GM23338 (cell line): ENCODE data around the gene POLA1. TPM values are rescaled to one million over a fixed set of nuclear protein-coding genes. Genes with fewer than 3 reads are reported as not detected.

Experiments
- ATAC-seq: fragments of 200-7000 bp; cut with Tn5 transposase; 3 replicates; pipeline ENCODE4 v1.9.1; 2020
- DNase-seq: peaks from one replicate; pipeline ENCODE4 v3.0.0-alpha.2; 2015; ENCODE audit warnings: low spot score
- H2AFZ ChIP-seq: fragments of 200-600 bp; sonication (generic); 2 replicates; pipeline ENCODE4 v1.8.0; 2016; ENCODE audit warnings: antibody characterized with exemption, mild to moderate bottlenecking, moderate library complexity
- H3F3A ChIP-seq: fragments of 200-600 bp; sonication (generic); replicated peaks from 2 replicates; pipeline ENCODE4 v1.8.0; 2017; ENCODE audit warnings: antibody characterized with exemption, mixed run types, low read depth
- H3K27ac ChIP-seq: fragments of 200-600 bp; sonication (generic); 2 replicates; pipeline ENCODE4 v1.6.1; 2016; ENCODE audit warnings: low read depth
- H3K27me3 ChIP-seq: fragments of 200-600 bp; sonication (generic); 2 replicates; pipeline ENCODE4 v1.8.0; 2016; ENCODE audit warnings: mild to moderate bottlenecking, mixed run types, moderate library complexity; ENCODE audit not compliant: insufficient read depth
- H3K36me3 ChIP-seq: fragments of 200-600 bp; sonication (generic); 2 replicates; pipeline ENCODE4 v1.8.0; 2016; ENCODE audit warnings: mild to moderate bottlenecking; ENCODE audit not compliant: insufficient read depth
- H3K4me1 ChIP-seq: fragments of 200-600 bp; sonication (generic); 2 replicates; pipeline ENCODE4 v1.8.0; 2016; ENCODE audit warnings: mild to moderate bottlenecking, moderate library complexity; ENCODE audit not compliant: insufficient read depth
- H3K4me2 ChIP-seq: fragments of 200-600 bp; sonication (generic); 2 replicates; pipeline ENCODE4 v1.7.1; 2017; ENCODE audit warnings: mixed run types
- H3K4me3 ChIP-seq: fragments of 200-600 bp; sonication (generic); 2 replicates; pipeline ENCODE4 v1.6.1; 2016; ENCODE audit warnings: mixed run types
- H3K79me2 ChIP-seq: fragments of 200-600 bp; sonication (generic); replicated peaks from 2 replicates; pipeline ENCODE4 v1.8.0; 2017; ENCODE audit warnings: mild to moderate bottlenecking; ENCODE audit not compliant: insufficient read depth
- H3K9me2 ChIP-seq: fragments of 200-600 bp; sonication (generic); 2 replicates; pipeline ENCODE4 v1.8.0; 2017; ENCODE audit not compliant: insufficient read depth
- H4K20me1 ChIP-seq: fragments of 200-600 bp; sonication (generic); replicated peaks from 2 replicates; pipeline ENCODE4 v1.8.0; 2017; ENCODE audit warnings: mild to moderate bottlenecking; ENCODE audit not compliant: insufficient read depth
- H3K27ac Mint-ChIP-seq: 2 replicates; pipeline ENCODE4 v1.8.0; 2020; ENCODE audit warnings: inconsistent platforms, mild to moderate bottlenecking, moderate library complexity, mixed read lengths
- H3K27me3 Mint-ChIP-seq: 3 replicates; pipeline ENCODE4 v1.8.0; 2022; ENCODE audit warnings: low read depth, mild to moderate bottlenecking, moderate library complexity, mixed read lengths, inconsistent platforms; ENCODE audit not compliant: insufficient read depth, poor library complexity
- H3K36me3 Mint-ChIP-seq: 3 replicates; pipeline ENCODE4 v1.8.0; 2021; ENCODE audit warnings: low read depth, mild to moderate bottlenecking, inconsistent platforms, moderate library complexity, mixed read lengths
- H3K4me1 Mint-ChIP-seq: 3 replicates; pipeline ENCODE4 v1.8.0; 2020; ENCODE audit warnings: mild to moderate bottlenecking, inconsistent platforms, mixed read lengths
- H3K4me3 Mint-ChIP-seq: 3 replicates; pipeline ENCODE4 v1.8.0; 2021; ENCODE audit warnings: moderate library complexity, mild to moderate bottlenecking, inconsistent platforms, mixed read lengths
- H3K9me3 Mint-ChIP-seq: 3 replicates; pipeline ENCODE4 v1.8.0; 2020; ENCODE audit warnings: moderate library complexity, mild to moderate bottlenecking, inconsistent platforms, mixed read lengths
- CREB1 ChIP-seq: fragments of 250-450 bp; sonication (Bioruptor Pico); IDR thresholded peaks from 2 replicates; pipeline ENCODE4 v1.5.0; 2020; ENCODE audit warnings: low read depth, mild to moderate bottlenecking, moderate library complexity
- ETS1 ChIP-seq: IDR thresholded peaks from 2 replicates; pipeline ENCODE4 v1.6.1; 2016; ENCODE audit warnings: antibody characterized with exemption
- EZH2phosphoT487 ChIP-seq: fragments of 200-600 bp; sonication (generic); IDR thresholded peaks from one replicate; pipeline ENCODE4 v1.8.1; 2018; ENCODE audit warnings: antibody characterized with exemption; ENCODE audit not compliant: unreplicated experiment
- JUNB ChIP-seq: IDR thresholded peaks from one replicate; pipeline ENCODE4 v1.6.1; 2016; ENCODE audit warnings: antibody characterized with exemption; ENCODE audit not compliant: unreplicated experiment
- NANOG ChIP-seq: IDR thresholded peaks from 2 replicates; pipeline ENCODE4 v1.6.1; 2016; ENCODE audit warnings: antibody characterized with exemption, borderline replicate concordance
- POLR2AphosphoS5 ChIP-seq: IDR thresholded peaks from 2 replicates; pipeline ENCODE4 v1.6.1; 2016; ENCODE audit warnings: antibody characterized with exemption, low read depth
- REST ChIP-seq: IDR thresholded peaks from one replicate; pipeline ENCODE4 v1.6.1; 2018; ENCODE audit warnings: antibody characterized with exemption; ENCODE audit not compliant: unreplicated experiment
- STAT1 ChIP-seq: IDR thresholded peaks from one replicate; pipeline ENCODE4 v1.6.1; 2016; ENCODE audit warnings: antibody characterized with exemption; ENCODE audit not compliant: unreplicated experiment
- ZNF331 ChIP-seq: fragments of 250-450 bp; sonication (Bioruptor Pico); IDR thresholded peaks from 2 replicates; pipeline ENCODE4 v1.5.0; 2020; ENCODE audit warnings: low read depth, mild to moderate bottlenecking, moderate library complexity
- ZNF462 ChIP-seq: fragments of 250-450 bp; sonication (Bioruptor Pico); IDR thresholded peaks from 2 replicates; pipeline ENCODE4 v1.5.0; 2020; ENCODE audit warnings: mild to moderate bottlenecking, moderate library complexity
- polyA plus RNA-seq: library from polyadenylated mRNA; unstranded; fragments of >200 nt; fragmentation: Nextera tagmentation; extraction: Ambion mirVana; gene quantifications from 2 replicates; pipeline ENCODE4 v1.2.1, GENCODE V29; 2016
- total RNA-seq: library from RNA; depleted of rRNA; stranded (reverse); fragments of >200 nt; shearing (Covaris generic); gene quantifications from 2 replicates; pipeline ENCODE4 v1.2.3, GENCODE V29; 2014

POLA1 gene
- total and polyA plus RNA-seq, 2 experiments from 2014 or later = 12.6 to 36.6 TPM

- H3F3A ChIP-seq = 0 out of 2 replicates have a peak, but pooled peaks cover 5% of the 10 kb centered on the region
- no peak overlapping the region for H3K27ac Mint-ChIP-seq
- H3K9me2 ChIP-seq = no peaks in the 10 kb centered on the region
- H3K27me3 Mint-ChIP-seq = peaks cover 75% of the 10 kb centered on the region
- no peaks in the 10 kb centered on the region; the same call in 2 of the 3 replicates for H3K9me3 Mint-ChIP-seq
- H3K36me3 Mint-ChIP-seq = no peaks in the 10 kb centered on the region; the same call in 2 of the 3 replicates
- no peaks in the 10 kb centered on the region for H3K79me2 ChIP-seq
- ATAC-seq (peak; percentile 8; the same call in 2 of the 3 replicates), DNase-seq (peak; percentile 67)
- peaks cover 50% of the 10 kb centered on the region for H3K4me1 ChIP-seq
- no peak overlapping the region for H2AFZ ChIP-seq
- peak overlapping the region; percentile 76 for H3K4me3 Mint-ChIP-seq
- H3K27me3 ChIP-seq = peaks cover 94% of the 10 kb centered on the region
- no peaks in the 10 kb centered on the region for H3K36me3 ChIP-seq
- peak overlapping the region; percentile 54 for H3K4me3 ChIP-seq
- H3K4me2 ChIP-seq = peak overlapping the region; percentile 84
- no peaks in the 10 kb centered on the region for H4K20me1 ChIP-seq
- no peak overlapping the region for H3K27ac ChIP-seq
- peaks cover 35% of the 10 kb centered on the region for H3K4me1 Mint-ChIP-seq
- TF ChIP-seq REST = no peak
- no peak for TF ChIP-seq ETS1
- no peak for TF ChIP-seq ZNF462 (CRISPR knock-in tag)
- no peak for TF ChIP-seq CREB1
- no peak for TF ChIP-seq ZNF331 (CRISPR knock-in tag)
- TF ChIP-seq JUNB = no peak
- no peak for TF ChIP-seq STAT1
- TF ChIP-seq EZH2phosphoT487 = no peak
- TF ChIP-seq POLR2AphosphoS5 = no peak
- TF ChIP-seq NANOG = no peak
Observed at GRCh38 chrX:25003066-25003849, 309.5 kb downstream of the POLA1 start.
